Gastroesophageal sphincter (tissue), 4 donors: ENCODE measurements around the gene IL1RL1. TPM values are rescaled to one million over a fixed set of nuclear protein-coding genes. Genes with fewer than 3 reads are reported as not detected.

Source experiments
- ATAC-seq: fragments of 150-250 bp; one replicate; pipeline ENCODE4 v1.9.1; 2016; ENCODE audit warnings: mild to moderate bottlenecking, moderate library complexity
- H3K27ac ChIP-seq, 4 donors: fragments of 200-600 bp; sonication (generic) in 3 of 4; 1 replicate in 3 of 4; 2 replicates in 1 of 4; pipeline ENCODE4 v1.5.1; 2016 to 2019
- H3K27me3 ChIP-seq: fragments of 200-600 bp; sonication (generic); one replicate; pipeline ENCODE4 v1.5.1; 2019
- H3K36me3 ChIP-seq, 2 donors: fragments of 200-600 bp; sonication (generic); one replicate each; pipeline ENCODE4 v1.5.1; 2019; ENCODE audit warnings: control low read depth in 1 of 2
- H3K4me1 ChIP-seq, 3 donors: fragments of 200-600 bp; sonication (generic); 1 replicate in 2 of 3; 2 replicates in 1 of 3; pipeline ENCODE4 v1.5.1; 2016 to 2019; ENCODE audit warnings: control low read depth in 2 of 3
- H3K4me3 ChIP-seq, 2 donors: fragments of 200-600 bp; sonication (generic); one replicate each; pipeline ENCODE4 v1.5.1; 2019; ENCODE audit warnings: mild to moderate bottlenecking in 1 of 2, moderate library complexity in 1 of 2
- H3K9me3 ChIP-seq, 3 donors: fragments of 200-600 bp; sonication (generic); one replicate each; pipeline ENCODE4 v1.5.1; 2017 to 2019; ENCODE audit warnings: control low read depth in 2 of 3
- CTCF ChIP-seq, 4 experiments: fragments of 200-600 bp in 2 of 4; fragments of 450-650 bp in 2 of 4; sonication (generic) in 1 of 4; IDR thresholded peaks; one replicate each; pipeline ENCODE4 v1.5.1; 2017 to 2019; ENCODE audit warnings: antibody characterized with exemption in 4 of 4, mild to moderate bottlenecking in 2 of 4, moderate library complexity in 2 of 4
- EP300 ChIP-seq: sonication (generic); formaldehyde crosslinking; IDR thresholded peaks from one replicate; pipeline ENCODE4 v1.6.1; 2017; ENCODE audit warnings: antibody characterized with exemption, mild to moderate bottlenecking
- POLR2A ChIP-seq, 2 donors: fragments of 450-650 bp; IDR thresholded peaks; one replicate each; pipeline ENCODE4 v1.6.1; 2017; ENCODE audit warnings: antibody characterized with exemption in 2 of 2, mild to moderate bottlenecking in 2 of 2, moderate library complexity in 1 of 2
- POLR2AphosphoS5 ChIP-seq: sonication (generic); formaldehyde crosslinking; IDR thresholded peaks from one replicate; pipeline ENCODE4 v1.6.1; 2017; ENCODE audit warnings: antibody characterized with exemption
- WGBS, 2 donors: methylation state at CpG; one replicate each; pipeline ENCODE4 v1.1.5; 2018; ENCODE audit warnings: low coverage in 1 of 2; 5-methylcytosine and 5-hydroxymethylcytosine counted together
- total RNA-seq, 4 donors: library from RNA; depleted of rRNA; stranded (reverse); fragments of >200 nt; gene quantifications; one replicate each; pipeline ENCODE4 v1.1.0, GENCODE V29; 2016

Gene IL1RL1
- total RNA-seq, 4 donors from 2014 or later, result 7.1 to 22.6 (median 8.1) TPM

DNA sequence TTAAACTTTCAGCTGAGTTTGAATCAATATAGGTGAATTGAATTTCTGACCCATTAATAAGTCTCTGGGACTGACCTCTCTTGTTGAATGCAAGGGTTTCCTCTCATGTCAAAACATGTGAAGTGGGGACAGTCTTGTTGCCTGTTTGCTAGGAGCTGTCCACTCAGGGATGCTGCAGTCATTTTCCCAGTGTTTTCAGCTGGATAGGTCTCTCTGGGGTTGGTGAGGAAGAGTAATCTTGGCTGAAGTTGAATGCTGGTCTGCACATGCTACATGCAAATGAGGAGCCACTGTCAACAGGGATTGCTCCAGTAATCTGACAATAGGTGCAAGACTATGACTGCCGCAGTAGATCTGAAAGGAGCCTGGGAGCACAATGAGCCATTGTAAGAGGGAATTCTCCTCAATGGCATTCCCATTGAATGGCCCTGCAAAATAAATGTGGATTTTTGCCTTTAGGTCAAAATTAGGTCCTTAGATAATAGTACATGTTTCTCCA, 34.1 kb upstream of the IL1RL1 start:
- no peaks in the 10 kb centered on the region for H3K4me1 ChIP-seq
- TF ChIP-seq POLR2AphosphoS5 (no peak), POLR2A (IDR thresholded peaks at IDR 0.05) (no peak), EP300 (no peak), CTCF (IDR thresholded peaks at IDR 0.05) (no peak)
- no peak overlapping the region for H3K27ac ChIP-seq
- WGBS, 2 donors, result 92% methylated on average over 1 of the region's 1 CpG; no CpG with 5 or more reads in 1 of the 2 donors
- no peaks in the 10 kb centered on the region for H3K36me3 ChIP-seq
- no peak for ATAC-seq
- H3K27me3 ChIP-seq, result peaks cover 36% of the 10 kb centered on the region
- H3K9me3 ChIP-seq, result no peaks in the 10 kb centered on the region
- H3K4me3 ChIP-seq, result no peak overlapping the region

GRCh38 chr2:102278720-102279390, 32.5 kb upstream of the IL1RL1 start:
- 67% methylated on average over 3 of the region's 3 CpGs for WGBS, 2 donors

GRCh38 chr2:102279391-102279735, 32.0 kb upstream of the IL1RL1 start:
- Histone ChIP-seq H3K4me1 (no peaks in the 10 kb centered on the region), H3K4me3 (no peak overlapping the region), H3K9me3 (no peaks in the 10 kb centered on the region), H3K27ac (no peak overlapping the region), H3K27me3 (peaks cover 36% of the 10 kb centered on the region), H3K36me3 (no peaks in the 10 kb centered on the region)
- TF ChIP-seq CTCF (IDR thresholded peaks at IDR 0.05), result no peak
- no peak for TF ChIP-seq EP300
- no peak for TF ChIP-seq POLR2AphosphoS5
- TF ChIP-seq POLR2A (IDR thresholded peaks at IDR 0.05), result no peak
- ATAC-seq, result no peak
- 63 to 82% methylated on average over 1 of the region's 1 CpG for WGBS, 2 donors

More at GRCh38 chr2:102278720-102279390, 32.5 kb upstream of the IL1RL1 start:
- Histone ChIP-seq H3K36me3 (no peaks in the 10 kb centered on the region), H3K27me3 (peaks cover 36% of the 10 kb centered on the region), H3K4me3 (no peak overlapping the region), H3K9me3 (no peaks in the 10 kb centered on the region), H3K27ac (no peak overlapping the region), H3K4me1 (no peaks in the 10 kb centered on the region)
- TF ChIP-seq EP300, result no peak
- TF ChIP-seq POLR2AphosphoS5, result no peak
- no peak for TF ChIP-seq POLR2A (IDR thresholded peaks at IDR 0.05)
- no peak for TF ChIP-seq CTCF (IDR thresholded peaks at IDR 0.05)
- ATAC-seq, result no peak

DNA sequence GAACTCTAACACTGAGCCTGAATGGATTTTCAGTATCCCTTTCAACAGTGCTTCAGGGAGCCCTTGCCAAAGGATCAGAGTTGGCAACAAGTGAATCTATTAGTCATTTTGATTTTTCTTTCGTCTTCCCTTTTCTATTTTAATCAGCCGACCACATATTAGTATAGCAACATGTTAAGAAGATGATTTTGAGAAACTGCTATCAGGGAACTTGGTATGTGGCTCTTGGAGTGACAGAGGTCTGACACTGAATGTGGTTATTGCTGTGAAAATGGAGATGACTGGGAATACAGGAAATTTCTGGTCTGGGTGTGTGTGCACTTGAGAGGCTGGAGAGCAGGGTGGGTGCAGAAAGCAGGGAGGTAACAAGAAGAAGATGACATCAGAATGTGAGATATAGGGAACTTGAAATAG, 28.7 kb upstream of the IL1RL1 start:
- no peak for ATAC-seq
- WGBS, 2 donors, result 33% methylated on average over 2 of the region's 2 CpGs; no CpG with 5 or more reads in 1 of the 2 donors

More for the DNA sequence above, 28.7 kb upstream of the IL1RL1 start:
- TF ChIP-seq CTCF (IDR thresholded peaks at IDR 0.05) (no peak), POLR2AphosphoS5 (no peak), EP300 (no peak), POLR2A (IDR thresholded peaks at IDR 0.05) (no peak)
- peaks cover 20% of the 10 kb centered on the region for H3K27me3 ChIP-seq
- no peaks in the 10 kb centered on the region for H3K36me3 ChIP-seq
- H3K9me3 ChIP-seq, result no peaks in the 10 kb centered on the region
- H3K4me1 ChIP-seq, result no peaks in the 10 kb centered on the region
- H3K27ac ChIP-seq, result no peak overlapping the region
- no peak overlapping the region for H3K4me3 ChIP-seq
